Measurements from ENCODE around the gene SLC6A17.

The SLC6A17 gene

GRCh38 chr1:110243574-110243973 lies 93.3 kb downstream of the SLC6A17 start:
- no peak for DNase-seq

GRCh38 chr1:110245876-110246620 lies 95.8 kb downstream of the SLC6A17 start:
- no peak for DNase-seq

GRCh38 chr1:110248746-110249145 lies 98.5 kb downstream of the SLC6A17 start:
- no peak for DNase-seq

- DNase-seq = no peak
Measured at GRCh38 chr1:110249256-110249655, 99.0 kb downstream of the SLC6A17 start.

GRCh38 chr1:110250008-110250407 lies 99.7 kb downstream of the SLC6A17 start:
- no peak for DNase-seq

GRCh38 chr1:110250749-110251148 lies 100.5 kb downstream of the SLC6A17 start:
- no peak for DNase-seq
